Fibroblast of the conjunctiva (primary cell): ENCODE results near the gene SIAH3.
"Not testable (repeated sequence)": the region's sequence is repeated elsewhere in the genome, so short reads cannot be mapped to it uniquely, and the experiment has no call there.

ENCODE experiments used
- DNase-seq: peaks from one replicate; pipeline ENCODE4 v3.0.0-alpha.2; 2010; ENCODE audit warnings: low read depth

The SIAH3 gene

GRCh38 chr13:45783346-45784043 lies 68.1 kb downstream of the SIAH3 start:
- no peak for DNase-seq

GRCh38 chr13:45782327-45783045 lies 69.1 kb downstream of the SIAH3 start:
- DNase-seq = no peak

- no peak for DNase-seq
Observed at GRCh38 chr13:45781553-45782326, 69.8 kb downstream of the SIAH3 start.

GRCh38 chr13:45779901-45780300 lies 71.7 kb downstream of the SIAH3 start:
- DNase-seq = no peak

GRCh38 chr13:45778882-45779281 lies 72.7 kb downstream of the SIAH3 start:
- DNase-seq = no peak

- DNase-seq = no peak
Observed at GRCh38 chr13:45776748-45777147, 74.8 kb downstream of the SIAH3 start.

GRCh38 chr13:45775401-45775963 lies 76.1 kb downstream of the SIAH3 start:
- no peak for DNase-seq

GRCh38 chr13:45773944-45774343 lies 77.6 kb downstream of the SIAH3 start:
- DNase-seq = no peak

DNA sequence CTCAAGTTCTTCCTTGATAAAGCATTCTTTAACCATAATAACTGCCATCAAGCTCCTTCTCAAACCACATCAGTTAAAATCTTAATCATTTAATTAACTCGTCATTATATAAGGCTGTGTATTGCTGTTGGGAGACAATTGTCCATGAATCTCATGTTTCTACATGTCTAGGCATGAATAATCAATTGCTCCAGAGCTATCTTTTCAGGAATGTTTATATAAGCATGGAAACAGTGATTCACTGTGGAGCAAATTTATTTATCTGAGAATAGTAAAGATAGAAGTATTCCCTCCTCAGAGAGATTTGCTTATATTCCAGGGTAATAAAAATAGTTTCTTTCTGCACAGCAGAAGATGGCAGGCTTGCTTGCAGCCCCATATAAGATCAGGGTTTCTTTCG lies 78.3 kb downstream of the SIAH3 start:
- DNase-seq = no peak

- no peak for DNase-seq
Observed at GRCh38 chr13:45770886-45771285, 80.7 kb downstream of the SIAH3 start.

GRCh38 chr13:45768656-45769479 lies 82.7 kb downstream of the SIAH3 start:
- no peak for DNase-seq

DNA sequence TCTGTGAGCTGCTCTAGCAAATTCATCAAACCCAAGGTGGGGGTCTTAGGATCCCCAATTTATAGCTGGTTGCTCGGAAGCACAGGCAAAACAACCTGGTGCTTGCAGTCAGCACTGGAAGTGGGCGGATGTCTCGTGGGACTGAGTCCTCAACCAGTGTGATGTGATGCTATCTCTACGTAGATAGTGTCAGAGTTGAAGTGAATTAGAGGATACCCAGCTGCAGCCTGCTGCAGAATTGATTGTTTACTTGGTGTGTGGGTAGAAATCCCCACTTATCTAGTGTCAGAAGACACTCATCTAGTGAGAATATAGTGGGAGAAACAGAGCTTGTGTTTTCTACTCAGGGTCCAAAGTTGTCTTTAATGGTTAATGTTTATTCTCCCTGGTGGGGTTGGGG lies 86.1 kb downstream of the SIAH3 start:
- no peak for DNase-seq

- no peak for DNase-seq
Observed at GRCh38 chr13:45763419-45763818, 88.1 kb downstream of the SIAH3 start.

- not testable (repeated sequence) for DNase-seq
Observed at GRCh38 chr13:45757589-45757988, 94.0 kb downstream of the SIAH3 start.

- not testable (repeated sequence) for DNase-seq
Observed at GRCh38 chr13:45756498-45756897, 95.1 kb downstream of the SIAH3 start.

GRCh38 chr13:45752510-45752909 lies 99.0 kb downstream of the SIAH3 start:
- DNase-seq = no peak

GRCh38 chr13:45751885-45752284 lies 99.7 kb downstream of the SIAH3 start:
- no peak for DNase-seq

DNA sequence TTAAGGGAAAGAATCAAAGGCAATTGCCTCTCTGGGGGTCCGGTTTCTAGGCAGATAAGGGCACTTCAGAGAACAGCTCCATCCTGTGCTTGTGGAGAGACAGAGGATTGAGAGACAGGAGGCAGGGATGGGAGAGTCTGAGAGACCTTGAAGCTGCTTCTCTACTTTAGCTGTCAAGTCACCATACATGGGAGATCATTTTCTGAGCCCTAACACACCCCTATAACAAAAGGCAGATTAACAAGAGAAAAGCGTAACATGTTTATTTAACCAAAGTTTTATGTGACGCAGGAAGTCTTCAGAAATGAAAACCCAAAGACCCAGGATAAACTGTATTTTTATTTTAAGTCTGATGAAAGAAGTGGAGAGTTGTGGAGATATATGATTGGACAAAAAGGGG lies 101.0 kb downstream of the SIAH3 start:
- no peak for DNase-seq

DNA sequence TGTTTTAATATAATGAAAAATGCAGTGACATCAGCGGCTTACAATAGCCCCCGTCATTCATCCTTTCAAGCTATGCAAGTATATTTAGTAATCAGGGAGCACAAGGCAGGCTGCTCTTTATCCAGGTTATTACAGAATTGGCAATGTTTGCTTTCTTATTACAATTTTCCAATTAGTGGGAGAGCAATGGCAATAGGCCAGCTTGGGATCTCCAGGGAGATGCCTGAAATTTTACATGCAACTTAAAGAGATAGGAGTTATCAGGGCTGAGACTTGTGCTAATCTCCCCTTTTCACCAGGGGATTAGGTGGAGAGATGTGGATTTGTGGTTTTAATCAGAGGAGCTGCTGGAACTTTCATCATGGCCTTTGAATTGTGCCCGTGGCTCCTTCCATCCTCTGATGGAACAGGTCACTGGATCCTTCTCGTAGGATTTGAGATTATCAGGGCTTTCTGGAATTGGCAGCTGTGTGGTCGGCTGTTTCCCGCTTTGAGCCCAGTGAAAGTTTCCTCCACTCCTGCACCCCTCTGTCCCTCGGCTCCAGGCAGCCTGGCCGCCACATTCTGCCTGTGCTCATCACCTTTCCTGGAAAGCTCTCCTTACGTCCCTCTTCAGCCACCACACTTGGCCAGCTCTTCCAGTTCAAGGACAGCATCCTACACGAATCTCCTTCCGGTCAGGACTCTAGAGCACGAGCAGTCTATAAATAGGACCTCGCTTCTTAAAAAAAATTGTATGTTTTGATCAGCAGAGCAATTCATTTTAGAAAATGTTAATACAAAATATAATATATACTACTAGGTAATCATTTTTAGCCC lies 102.4 kb downstream of the SIAH3 start:
- no peak for DNase-seq

GRCh38 chr13:45747071-45747470 lies 104.5 kb downstream of the SIAH3 start:
- no peak for DNase-seq

DNA sequence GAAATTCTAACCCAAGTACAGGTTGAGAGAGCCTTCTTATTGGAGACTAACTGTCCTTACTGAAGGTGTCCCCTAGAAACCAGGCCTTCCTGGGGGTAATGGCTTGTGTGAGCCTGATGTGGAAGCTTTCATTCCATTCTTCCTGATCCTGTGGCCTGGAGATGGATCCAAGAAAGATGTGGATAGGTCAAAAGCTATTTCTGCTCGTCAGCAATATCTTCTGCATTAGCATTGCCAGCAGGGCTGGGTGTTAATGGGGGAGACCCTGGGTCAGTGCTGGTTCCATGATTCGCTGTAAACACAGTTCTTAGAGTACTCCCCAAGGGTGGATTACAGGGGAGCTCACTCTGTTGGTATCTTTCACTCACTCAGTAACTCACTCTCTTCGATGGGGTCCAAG lies 106.6 kb downstream of the SIAH3 start:
- DNase-seq = no peak
